ENCODE measurements around the gene SPOP. TPM values are rescaled to one million over a fixed set of nuclear protein-coding genes. Genes with fewer than 3 reads are reported as not detected.

The SPOP gene
- total and polyA plus RNA-seq, 8 donors, result 14.2 to 42.3 (median 30.8) TPM

- intact Hi-C loops (cut with DNase I), result loop anchor here (5.0 to 10.0 kb wide), 2 partner anchors 119 to 277 kb away; partner anchors contain the start of gene PHB1 (in 1 of the 3)
- Histone ChIP-seq H3K4me1 (no peaks in the 10 kb centered on the region), H3K9me3 (no peaks in the 10 kb centered on the region), H3K36me3 (no peaks in the 10 kb centered on the region), H3K4me3 (no peak overlapping the region), H3K27ac (no peak overlapping the region), H3K27me3 (no peaks in the 10 kb centered on the region)
- FAIRE-seq (no peak), ATAC-seq (no peak), DNase-seq (no peak)
- 55 to 56% methylated on average over 8 of the region's 8 CpGs for WGBS, 2 donors
- no peak for TF ChIP-seq CTCF (IDR thresholded peaks at IDR 0.05)
These were observed 13.8 kb upstream of the SPOP start for GRCh38 chr17:49691677-49692191.

DNA sequence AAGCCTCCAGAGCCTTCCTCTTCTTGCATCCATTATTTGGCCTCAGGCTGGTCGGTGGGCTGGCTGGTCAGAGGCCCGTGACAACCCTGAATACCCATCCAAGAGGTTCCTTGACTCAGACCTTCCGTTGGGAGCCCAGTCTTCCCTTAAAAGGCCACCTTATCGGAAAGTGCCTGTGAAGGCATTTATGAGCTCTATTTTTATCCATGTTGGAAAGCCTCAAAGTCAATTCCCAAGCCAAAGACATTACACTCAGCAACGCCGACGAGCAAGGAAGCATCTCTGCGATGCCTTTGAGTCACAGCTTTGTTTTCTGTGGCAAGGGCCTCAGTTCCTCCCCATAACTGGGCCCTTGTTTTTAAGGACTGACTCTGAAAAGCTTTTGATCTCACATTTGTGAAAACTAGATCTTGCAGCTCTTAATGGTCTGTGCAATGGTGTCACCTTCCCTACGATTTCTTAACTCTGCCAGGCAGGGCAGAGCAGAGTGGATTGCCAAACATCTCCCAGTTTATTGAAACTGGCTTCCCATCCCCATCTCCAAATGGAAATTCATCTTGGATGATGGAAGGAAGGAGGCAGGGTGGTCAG, 13.3 kb upstream of the SPOP start:
- H3K27ac ChIP-seq, result no peak overlapping the region
- H3K4me3 ChIP-seq, result no peak overlapping the region
- no peak for TF ChIP-seq CTCF (IDR thresholded peaks at IDR 0.05)
- H3K4me1 ChIP-seq, result no peaks in the 10 kb centered on the region
- DNase-seq, result no peak
- intact Hi-C loops (cut with DNase I), result loop anchor here (5.0 to 10.0 kb wide), 2 partner anchors 119 to 276 kb away; partner anchors contain the start of gene PHB1 (in 1 of the 3)
- no peaks in the 10 kb centered on the region for H3K27me3 ChIP-seq
- H3K9me3 ChIP-seq, result no peaks in the 10 kb centered on the region
- WGBS, 2 donors, result 71 to 76% methylated on average over 9 of the region's 9 CpGs
- H3K36me3 ChIP-seq, result no peaks in the 10 kb centered on the region
- ATAC-seq, result no peak
- no peak for FAIRE-seq

DNA sequence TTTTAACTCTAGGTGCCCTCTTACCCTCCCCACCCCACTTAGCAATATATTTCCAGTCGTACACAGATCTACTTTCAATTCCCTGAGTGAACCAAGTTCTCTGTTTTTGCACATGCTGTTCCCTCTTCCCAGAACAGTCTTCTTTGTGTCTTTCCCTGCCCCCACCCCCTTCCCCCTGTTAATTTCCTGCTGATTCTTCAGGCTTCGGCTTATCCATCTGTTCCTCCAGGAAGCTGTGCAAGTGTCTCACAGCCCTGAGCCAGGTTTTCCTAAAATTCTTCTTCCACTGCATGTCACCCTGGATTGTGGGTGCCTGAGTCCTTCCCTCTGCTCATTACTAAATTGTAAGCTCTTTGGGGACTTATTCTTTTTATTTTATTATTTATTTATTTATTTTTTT, 12.4 kb upstream of the SPOP start:
- 53 to 56% methylated on average over 2 of the region's 2 CpGs for WGBS, 2 donors
- Histone ChIP-seq H3K27ac (no peak overlapping the region), H3K36me3 (no peaks in the 10 kb centered on the region), H3K27me3 (no peaks in the 10 kb centered on the region), H3K9me3 (no peaks in the 10 kb centered on the region), H3K4me1 (no peaks in the 10 kb centered on the region), H3K4me3 (no peak overlapping the region)
- DNase-seq (no peak), ATAC-seq (no peak), FAIRE-seq (no peak)
- TF ChIP-seq CTCF (IDR thresholded peaks at IDR 0.05), result no peak
- intact Hi-C loops (cut with DNase I), result loop anchor here (5.0 to 10.0 kb wide), 2 partner anchors 118 to 275 kb away; partner anchors contain the start of gene PHB1 (in 1 of the 3)

GRCh38 chr17:49688848-49689247, 11.0 kb upstream of the SPOP start:
- intact Hi-C loops (cut with DNase I), result no loop called here
- no peak for TF ChIP-seq CTCF (IDR thresholded peaks at IDR 0.05)
- Histone ChIP-seq H3K27me3 (no peaks in the 10 kb centered on the region), H3K9me3 (no peaks in the 10 kb centered on the region), H3K27ac (no peak overlapping the region), H3K4me3 (no peak overlapping the region), H3K36me3 (no peaks in the 10 kb centered on the region), H3K4me1 (no peaks in the 10 kb centered on the region)
- FAIRE-seq, result no peak
- no peak for ATAC-seq
- DNase-seq, result no peak
- WGBS, 2 donors, result 81 to 86% methylated on average over 4 of the region's 4 CpGs

- TF ChIP-seq CTCF (IDR thresholded peaks at IDR 0.05), result no peak
- 51 to 58% methylated on average over 10 of the region's 10 CpGs for WGBS, 2 donors
- intact Hi-C loops (cut with DNase I), result no loop called here
- no peaks in the 10 kb centered on the region for H3K27me3 ChIP-seq
- no peaks in the 10 kb centered on the region for H3K9me3 ChIP-seq
- H3K4me1 ChIP-seq, result no peaks in the 10 kb centered on the region
- no peak for DNase-seq
- ATAC-seq, result peak in 3 of 4 donors; percentile 22 to 70 (median 63)
- H3K4me3 ChIP-seq, result no peak overlapping the region
- FAIRE-seq, result no peak
- H3K27ac ChIP-seq, result peak overlapping the region in 2 of 4 donors; percentile 22
- no peaks in the 10 kb centered on the region for H3K36me3 ChIP-seq
These were observed 10.1 kb upstream of the SPOP start for GRCh38 chr17:49687878-49688491.
